Stomach (tissue), 9 donors: ENCODE data around the gene ISCA1. TPM values are rescaled to one million over a fixed set of nuclear protein-coding genes. Genes with fewer than 3 reads are reported as not detected.

Experiments used
- DNase-seq, 2 donors: peaks; one replicate each; pipeline versions ENCODE4 v3.0.0 to v3.0.0-alpha.2; 2013 to 2019
- H3K27ac ChIP-seq, 5 donors: fragments of 200-600 bp in 4 of 5; sonication (generic) in 4 of 5; one replicate each; pipeline ENCODE4 v1.5.1; 2013 to 2019; ENCODE audit warnings: mild to moderate bottlenecking in 1 of 5, moderate library complexity in 1 of 5
- H3K27me3 ChIP-seq, 3 donors: fragments of 200-600 bp; sonication (generic); one replicate each; pipeline ENCODE4 v1.5.1; 2017 to 2019; ENCODE audit warnings: mixed run types in 1 of 3
- H3K36me3 ChIP-seq, 4 donors: fragments of 200-600 bp; sonication (generic); 1 replicate in 3 of 4; 2 replicates in 1 of 4; pipeline ENCODE4 v1.5.1; 2016 to 2019
- H3K4me1 ChIP-seq, 4 donors: fragments of 200-600 bp; sonication (generic); one replicate each; pipeline ENCODE4 v1.5.1; 2016 to 2019
- H3K4me3 ChIP-seq, 4 donors: fragments of 200-600 bp; sonication (generic) in 3 of 4; one replicate each; pipeline ENCODE4 v1.5.1; 2016 to 2019; ENCODE audit warnings: mild to moderate bottlenecking in 1 of 4
- H3K9me3 ChIP-seq, 4 donors: fragments of 200-600 bp; sonication (generic); one replicate each; pipeline ENCODE4 v1.5.1; 2016 to 2019
- EP300 ChIP-seq: sonication (generic); formaldehyde crosslinking; IDR thresholded peaks from one replicate; pipeline ENCODE4 v1.6.1; 2017; ENCODE audit warnings: antibody characterized with exemption
- POLR2A ChIP-seq, 4 donors: fragments of 450-650 bp; IDR thresholded peaks; one replicate each; pipeline ENCODE4 v1.6.1; 2016; ENCODE audit warnings: antibody characterized with exemption in 4 of 4, control low read depth in 2 of 4, mild to moderate bottlenecking in 1 of 4, moderate library complexity in 1 of 4
- POLR2AphosphoS5 ChIP-seq, 3 donors: sonication (generic); formaldehyde crosslinking; IDR thresholded peaks; one replicate each; pipeline ENCODE4 v1.6.1; 2016; ENCODE audit warnings: antibody characterized with exemption in 3 of 3
- WGBS, 5 donors: extraction: QIAGEN DNeasy Blood & Tissue Kit in 3 of 5; methylation state at CpG; one replicate each; pipeline versions ENCODE4 v1.1.5 to v1.1.7; 2013 to 2018; 5-methylcytosine and 5-hydroxymethylcytosine counted together
- intact Hi-C: fragments of 100-400 bp; cut with DNase I; formaldehyde crosslinking; loops from one replicate; pipeline ENCODE4 v1.15.1; 2023; ENCODE audit warnings: low total_unique reads
- polyA plus RNA-seq, 3 donors: library from polyadenylated mRNA; stranded (reverse); fragments of 200-250 nt; gene quantifications; one replicate each; pipeline ENCODE4 v1.2.3, GENCODE V29; 2013
- total RNA-seq, 5 donors: library from RNA; depleted of rRNA; stranded (reverse); fragments of >200 nt; gene quantifications; one replicate each; pipeline versions ENCODE4 v1.1.0 to v1.2.3, GENCODE V29; 2014 to 2016
- TF ChIP-seq, protein P1 (sequence below), 7 experiments: fragments of 450-650 bp in 4 of 7; fragments of 200-600 bp in 3 of 7; sonication (generic) in 3 of 7; IDR thresholded peaks; one replicate each; pipeline ENCODE4 v1.5.1; 2016 to 2019; ENCODE audit warnings: antibody characterized with exemption in 7 of 7, control low read depth in 2 of 7, mild to moderate bottlenecking in 1 of 7
- donor health status: healthy with polysubstance abuse.
- donor health status: Bipolar disorder and iron deficiency.
- donor health status: healthy.

The ISCA1 gene
- total and polyA plus RNA-seq, 8 donors = 5.8 to 80.4 (median 32.2) TPM

DNA sequence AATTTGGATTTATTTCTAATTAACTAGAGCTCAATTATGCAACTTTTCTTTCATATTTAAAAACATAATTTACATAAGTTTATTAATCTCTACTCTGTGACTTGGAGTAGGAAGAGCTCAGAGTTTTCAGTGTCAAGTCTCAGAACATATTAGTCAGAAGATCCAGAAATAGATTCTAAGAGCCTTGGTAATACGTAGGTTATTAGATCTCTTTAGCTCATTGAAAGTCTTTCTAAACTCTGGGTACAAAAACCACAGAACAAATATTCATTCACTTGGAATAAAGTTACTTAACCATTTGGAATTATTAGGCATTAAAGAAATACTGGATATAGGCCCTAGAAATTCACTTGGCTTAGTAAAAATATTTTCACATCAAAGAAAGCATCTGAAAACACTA lies 26.3 kb upstream of the ISCA1 start:
- DNase-seq = no peak
- Histone ChIP-seq H3K27me3 (no peaks in the 10 kb centered on the region), H3K27ac (no peak overlapping the region), H3K4me3 (no peak overlapping the region), H3K9me3 (no peaks in the 10 kb centered on the region), H3K4me1 (peaks cover 0 to 11% (median 0%) of the 10 kb centered on the region in 4 donors), H3K36me3 (peaks cover 55 to 99% (median 97%) of the 10 kb centered on the region in 4 donors)
- TF ChIP-seq POLR2AphosphoS5 (IDR thresholded peaks at IDR 0.05) (no peak), EP300 (no peak), POLR2A (IDR thresholded peaks at IDR 0.05) (no peak)
- TF ChIP-seq, protein P1, sequence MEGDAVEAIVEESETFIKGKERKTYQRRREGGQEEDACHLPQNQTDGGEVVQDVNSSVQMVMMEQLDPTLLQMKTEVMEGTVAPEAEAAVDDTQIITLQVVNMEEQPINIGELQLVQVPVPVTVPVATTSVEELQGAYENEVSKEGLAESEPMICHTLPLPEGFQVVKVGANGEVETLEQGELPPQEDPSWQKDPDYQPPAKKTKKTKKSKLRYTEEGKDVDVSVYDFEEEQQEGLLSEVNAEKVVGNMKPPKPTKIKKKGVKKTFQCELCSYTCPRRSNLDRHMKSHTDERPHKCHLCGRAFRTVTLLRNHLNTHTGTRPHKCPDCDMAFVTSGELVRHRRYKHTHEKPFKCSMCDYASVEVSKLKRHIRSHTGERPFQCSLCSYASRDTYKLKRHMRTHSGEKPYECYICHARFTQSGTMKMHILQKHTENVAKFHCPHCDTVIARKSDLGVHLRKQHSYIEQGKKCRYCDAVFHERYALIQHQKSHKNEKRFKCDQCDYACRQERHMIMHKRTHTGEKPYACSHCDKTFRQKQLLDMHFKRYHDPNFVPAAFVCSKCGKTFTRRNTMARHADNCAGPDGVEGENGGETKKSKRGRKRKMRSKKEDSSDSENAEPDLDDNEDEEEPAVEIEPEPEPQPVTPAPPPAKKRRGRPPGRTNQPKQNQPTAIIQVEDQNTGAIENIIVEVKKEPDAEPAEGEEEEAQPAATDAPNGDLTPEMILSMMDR (IDR thresholded peaks at IDR 0.05) = no peak
- intact Hi-C loops = no loop called here
- WGBS, 5 donors = 67 to 95% (median 91%) methylated on average over 1 of the region's 1 CpG

DNA sequence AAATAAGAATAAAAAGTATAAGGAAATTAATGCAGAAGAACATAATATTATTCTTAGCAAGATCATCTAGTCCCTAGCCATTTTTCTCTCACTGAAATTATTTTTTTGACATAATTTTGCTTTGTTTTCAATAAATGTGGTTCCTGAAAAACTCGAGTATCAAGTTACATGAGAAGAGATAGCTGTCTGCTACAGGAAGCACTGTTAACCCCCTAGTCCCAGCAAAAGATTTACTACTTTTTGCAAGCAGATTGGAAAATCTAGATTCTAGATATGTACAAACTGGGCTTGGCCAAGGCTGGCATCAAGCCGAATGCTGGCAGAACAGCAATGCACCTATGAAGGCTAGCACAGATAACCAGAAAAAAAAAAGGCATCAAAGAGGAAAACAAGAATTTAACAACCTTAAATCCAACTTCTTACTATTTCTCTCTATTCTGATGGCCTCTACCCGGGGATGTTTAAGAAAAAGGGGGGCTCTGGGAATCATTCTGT lies 21.9 kb upstream of the ISCA1 start:
- Histone ChIP-seq H3K4me1 (peaks cover 0 to 17% (median 0%) of the 10 kb centered on the region in 4 donors), H3K27me3 (no peaks in the 10 kb centered on the region), H3K27ac (no peak overlapping the region), H3K36me3 (peaks cover 68 to 100% (median 100%) of the 10 kb centered on the region in 4 donors), H3K9me3 (no peaks in the 10 kb centered on the region), H3K4me3 (no peak overlapping the region)
- TF ChIP-seq, protein P1 (IDR thresholded peaks at IDR 0.05) = no peak
- no peak for TF ChIP-seq POLR2AphosphoS5 (IDR thresholded peaks at IDR 0.05)
- TF ChIP-seq EP300 = no peak
- TF ChIP-seq POLR2A (IDR thresholded peaks at IDR 0.05) = no peak
- 28 to 56% (median 37%) methylated on average over 3 of the region's 3 CpGs for WGBS, 5 donors
- intact Hi-C loops = no loop called here
- DNase-seq = peak in 1 of 2 donors; percentile 38

DNA sequence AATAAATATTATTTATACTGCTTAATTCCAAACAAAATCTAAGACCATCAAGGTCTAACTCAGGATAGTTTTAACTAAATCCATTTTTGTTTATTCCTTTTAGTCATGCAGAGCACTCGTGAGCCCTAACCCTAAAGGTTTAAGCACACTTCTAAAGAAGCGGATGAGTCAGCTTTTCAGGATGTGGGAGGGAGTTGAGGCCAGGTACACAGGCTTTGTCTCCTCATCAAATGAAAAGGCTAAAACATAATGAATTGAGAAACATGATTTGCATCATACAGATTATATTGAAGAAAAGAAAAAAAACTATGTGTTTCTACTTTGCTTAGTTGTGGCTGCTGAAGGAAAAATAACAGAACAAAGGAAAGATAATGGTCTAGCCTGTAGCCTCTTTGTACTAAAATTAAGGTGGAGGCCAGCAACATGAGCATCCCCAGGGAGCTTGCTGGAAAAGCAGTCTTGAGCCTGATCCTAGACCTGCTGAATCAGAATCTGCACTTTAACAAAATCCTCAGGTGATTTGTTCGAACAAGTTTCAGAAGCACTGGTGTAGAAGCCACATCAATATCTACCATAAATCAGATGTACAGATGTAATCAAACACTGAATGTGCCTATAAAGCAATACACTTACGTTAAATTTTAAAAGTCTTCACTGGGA lies 21.1 kb upstream of the ISCA1 start:
- no peaks in the 10 kb centered on the region for H3K27me3 ChIP-seq
- H3K4me3 ChIP-seq = no peak overlapping the region
- no peak for DNase-seq
- TF ChIP-seq, protein P1 (IDR thresholded peaks at IDR 0.05) = no peak
- TF ChIP-seq EP300 (no peak), POLR2AphosphoS5 (IDR thresholded peaks at IDR 0.05) (no peak), POLR2A (IDR thresholded peaks at IDR 0.05) (no peak)
- peaks cover 0 to 17% (median 0%) of the 10 kb centered on the region in 4 donors for H3K4me1 ChIP-seq
- WGBS, 5 donors = 76 to 85% (median 81%) methylated on average over 4 of the region's 4 CpGs
- intact Hi-C loops = no loop called here
- no peaks in the 10 kb centered on the region for H3K9me3 ChIP-seq
- H3K27ac ChIP-seq = no peak overlapping the region
- peaks cover 73 to 100% (median 100%) of the 10 kb centered on the region in 4 donors for H3K36me3 ChIP-seq

DNA sequence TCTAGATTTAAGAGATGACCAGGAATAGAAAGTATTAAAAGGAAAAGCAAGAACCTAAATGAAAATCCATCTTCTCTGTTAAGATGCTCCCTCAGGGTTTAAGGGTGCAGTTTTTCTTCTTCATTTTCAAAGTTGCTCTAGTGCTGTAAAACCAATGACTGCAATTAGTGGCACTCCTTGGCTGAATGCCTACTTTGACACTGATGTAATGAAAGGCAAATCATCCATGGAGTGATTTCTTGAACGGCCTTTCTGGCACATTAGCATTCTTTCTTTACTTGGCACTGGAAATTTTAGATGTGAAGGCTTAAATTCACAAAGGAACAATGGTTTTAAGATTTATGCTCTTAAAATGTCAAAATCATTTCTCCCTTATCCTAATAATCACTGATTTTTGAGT lies 19.3 kb upstream of the ISCA1 start:
- H3K9me3 ChIP-seq = no peaks in the 10 kb centered on the region
- intact Hi-C loops = no loop called here
- TF ChIP-seq, protein P1 (IDR thresholded peaks at IDR 0.05) = no peak
- TF ChIP-seq POLR2AphosphoS5 (IDR thresholded peaks at IDR 0.05) (no peak), POLR2A (IDR thresholded peaks at IDR 0.05) (no peak), EP300 (no peak)
- peaks cover 64 to 100% (median 99%) of the 10 kb centered on the region in 4 donors for H3K36me3 ChIP-seq
- H3K4me1 ChIP-seq = peaks cover 0 to 17% (median 0%) of the 10 kb centered on the region in 4 donors
- no peak for DNase-seq
- H3K4me3 ChIP-seq = no peak overlapping the region
- no peaks in the 10 kb centered on the region for H3K27me3 ChIP-seq
- 50 to 78% (median 72%) methylated on average over 1 of the region's 1 CpG for WGBS, 5 donors
- H3K27ac ChIP-seq = no peak overlapping the region
